Activated CD8-positive, alpha-beta memory T cell treated with anti-CD3 and anti-CD28 coated beads for 24 hours (primary cell): ENCODE data around the gene PAK5.
"Not testable (repeated sequence)": the region's sequence is repeated elsewhere in the genome, so short reads cannot be mapped to it uniquely, and the experiment has no call there.

Experiments used
- DNase-seq: peaks from one replicate; pipeline ENCODE4 v3.0.0-alpha.2; 2020

Gene PAK5

GRCh38 chr20:9677100-9677623 lies 161.7 kb downstream of the PAK5 start:
- DNase-seq = no peak

GRCh38 chr20:9672981-9673380 lies 165.9 kb downstream of the PAK5 start:
- DNase-seq = no peak

- DNase-seq = no peak
Observed at GRCh38 chr20:9672027-9672426, 166.8 kb downstream of the PAK5 start.

GRCh38 chr20:9668381-9668780 lies 170.5 kb downstream of the PAK5 start:
- DNase-seq = no peak

GRCh38 chr20:9663423-9663822 lies 175.5 kb downstream of the PAK5 start:
- no peak for DNase-seq

GRCh38 chr20:9660236-9660868 lies 178.5 kb downstream of the PAK5 start:
- no peak for DNase-seq

GRCh38 chr20:9647741-9648140 lies 191.1 kb downstream of the PAK5 start:
- no peak for DNase-seq

- DNase-seq = no peak
Observed at GRCh38 chr20:9646375-9646774, 192.5 kb downstream of the PAK5 start.

- no peak for DNase-seq
Observed at GRCh38 chr20:9642882-9643281, 196.0 kb downstream of the PAK5 start.

GRCh38 chr20:9641499-9642000 lies 197.3 kb downstream of the PAK5 start:
- not testable (repeated sequence) for DNase-seq

GRCh38 chr20:9637889-9638288 lies 201.0 kb downstream of the PAK5 start:
- DNase-seq = no peak

GRCh38 chr20:9635750-9636149 lies 203.1 kb downstream of the PAK5 start:
- DNase-seq = no peak

- DNase-seq = no peak
Observed at GRCh38 chr20:9634327-9634726, 204.5 kb downstream of the PAK5 start.

GRCh38 chr20:9632991-9633390 lies 205.9 kb downstream of the PAK5 start:
- DNase-seq = no peak

- no peak for DNase-seq
Observed at GRCh38 chr20:9632265-9632664, 206.6 kb downstream of the PAK5 start.

GRCh38 chr20:9630554-9630953 lies 208.3 kb downstream of the PAK5 start:
- DNase-seq = no peak

GRCh38 chr20:9629831-9630230 lies 209.0 kb downstream of the PAK5 start:
- DNase-seq = no peak

- DNase-seq = no peak
Observed at GRCh38 chr20:9628589-9628988, 210.3 kb downstream of the PAK5 start.

GRCh38 chr20:9628141-9628540 lies 210.7 kb downstream of the PAK5 start:
- DNase-seq = no peak

GRCh38 chr20:9627219-9627618 lies 211.7 kb downstream of the PAK5 start:
- DNase-seq = no peak

- DNase-seq = no peak
Observed at GRCh38 chr20:9626357-9626756, 212.5 kb downstream of the PAK5 start.

GRCh38 chr20:9617940-9618339 lies 220.9 kb downstream of the PAK5 start:
- no peak for DNase-seq

- peak; percentile 62 for DNase-seq
Observed at GRCh38 chr20:9616833-9617461, 221.9 kb downstream of the PAK5 start.

- no peak for DNase-seq
Observed at GRCh38 chr20:9616455-9616805, 222.4 kb downstream of the PAK5 start.
